HEK293 (cell line): ENCODE measurements around the gene CACNA2D4.

Experiments
- CTCF ChIA-PET: fragments of 350-600 bp; formaldehyde crosslinking; extraction: SDS; loops from one replicate; lab custom pipeline; 2021; ENCODE audit warnings: antibody characterized with exemption; lab: Yijun Ruan, JAX
- POLR2A ChIA-PET: fragments of 300-600 bp; formaldehyde crosslinking; extraction: SDS; loops from one replicate; lab custom pipeline; 2020; ENCODE audit warnings: antibody characterized with exemption, inconsistent platforms; lab: Yijun Ruan, JAX
- H3K27ac ChIP-seq: fragments of 200-500 bp; sonication (Bioruptor generic); 2 replicates; pipeline ENCODE4 v1.5.1; 2014; ENCODE audit warnings: low read depth, low read length, control low read depth, inconsistent platforms; ENCODE audit errors: extremely low read depth
- H3K36me3 ChIP-seq, 2 experiments: fragments of 200-500 bp in 1 of 2; sonication (Bioruptor generic) in 1 of 2; 1 replicate in 1 of 2; 2 replicates in 1 of 2; pipeline ENCODE4 v1.5.1; 2014 to 2017; ENCODE audit warnings: inconsistent platforms in 2 of 2, low read length in 2 of 2; ENCODE audit not compliant: control insufficient read depth in 2 of 2, insufficient read depth in 1 of 2
- H3K4me1 ChIP-seq: fragments of 200-500 bp; sonication (Bioruptor generic); 2 replicates; pipeline ENCODE4 v1.5.1; 2014; ENCODE audit warnings: mild to moderate bottlenecking, low read length, inconsistent platforms; ENCODE audit not compliant: control insufficient read depth, insufficient read depth
- H3K4me3 ChIP-seq: 2 replicates; pipeline ENCODE4 v1.5.1; 2011; ENCODE audit warnings: low read depth, mild to moderate bottlenecking, control low read depth, low read length, moderate library complexity
- H3K9me3 ChIP-seq: fragments of 200-500 bp; sonication (Bioruptor generic); 2 replicates; pipeline ENCODE4 v1.5.1; 2014; ENCODE audit warnings: low read depth, low read length, inconsistent platforms; ENCODE audit not compliant: control insufficient read depth, insufficient read depth
- BCL11A ChIP-seq: fragments of 450-650 bp; formaldehyde crosslinking; IDR thresholded peaks from 2 replicates; pipeline ENCODE4 v1.5.1; 2016; ENCODE audit warnings: low read depth, missing biosample characterization, missing genetic modification characterization
- HIC1 ChIP-seq: fragments of 450-650 bp; formaldehyde crosslinking; IDR thresholded peaks from 2 replicates; pipeline ENCODE4 v1.5.1; 2016; ENCODE audit warnings: missing biosample characterization, missing genetic modification characterization
- HOXD13 ChIP-seq: sonication (generic); formaldehyde crosslinking; IDR thresholded peaks from 2 replicates; pipeline ENCODE4 v1.8.0; 2022; ENCODE audit warnings: missing genetic modification reagents, borderline replicate concordance
- KLF10 ChIP-seq: fragments of 450-650 bp; IDR thresholded peaks from 2 replicates; pipeline ENCODE4 v1.5.1; 2018; ENCODE audit warnings: missing biosample characterization, mild to moderate bottlenecking, missing genetic modification characterization
- MYNN ChIP-seq: fragments of 450-650 bp; formaldehyde crosslinking; IDR thresholded peaks from 2 replicates; pipeline ENCODE4 v1.5.1; 2016; ENCODE audit warnings: missing biosample characterization, missing genetic modification characterization, borderline replicate concordance
- TCF7L2 ChIP-seq: IDR thresholded peaks from 2 replicates; pipeline ENCODE4 v1.6.1; 2011; ENCODE audit warnings: low read depth, mild to moderate bottlenecking, inconsistent platforms, low read length, moderate library complexity, borderline replicate concordance
- ZBTB8A ChIP-seq: fragments of 450-650 bp; formaldehyde crosslinking; IDR thresholded peaks from 2 replicates; pipeline ENCODE4 v1.5.1; 2016; ENCODE audit warnings: missing biosample characterization, missing genetic modification characterization
- ZNF112 ChIP-seq: fragments of 450-650 bp; formaldehyde crosslinking; IDR thresholded peaks from 2 replicates; pipeline ENCODE4 v1.5.0; 2017; ENCODE audit warnings: missing biosample characterization, missing genetic modification characterization
- ZNF121 ChIP-seq: fragments of 450-650 bp; formaldehyde crosslinking; IDR thresholded peaks from 2 replicates; pipeline ENCODE4 v1.5.1; 2016; ENCODE audit warnings: missing biosample characterization, missing genetic modification characterization
- ZNF157 ChIP-seq: fragments of 450-650 bp; formaldehyde crosslinking; IDR thresholded peaks from 2 replicates; pipeline ENCODE4 v1.5.1; 2016; ENCODE audit warnings: missing biosample characterization, missing genetic modification characterization
- ZNF341 ChIP-seq: fragments of 450-650 bp; formaldehyde crosslinking; IDR thresholded peaks from 2 replicates; pipeline ENCODE4; 2016; ENCODE audit warnings: low read depth, missing biosample characterization, missing genetic modification characterization
- ZNF350 ChIP-seq: fragments of 450-650 bp; formaldehyde crosslinking; IDR thresholded peaks from 2 replicates; pipeline ENCODE4 v1.5.0; 2017; ENCODE audit warnings: missing biosample characterization, mild to moderate bottlenecking, missing genetic modification characterization
- ZNF501 ChIP-seq: fragments of 450-650 bp; formaldehyde crosslinking; IDR thresholded peaks from 2 replicates; pipeline ENCODE4 v1.5.1; 2016; ENCODE audit warnings: missing biosample characterization, missing genetic modification characterization
- ZNF585B ChIP-seq: fragments of 450-650 bp; formaldehyde crosslinking; IDR thresholded peaks from 2 replicates; pipeline ENCODE4 v1.5.1; 2016; ENCODE audit warnings: missing biosample characterization, missing genetic modification characterization
- ZNF596 ChIP-seq: fragments of 450-650 bp; IDR thresholded peaks from 2 replicates; pipeline ENCODE4 v1.5.0; 2018; ENCODE audit warnings: missing biosample characterization, mild to moderate bottlenecking, missing genetic modification characterization, moderate library complexity
- ZNF629 ChIP-seq: fragments of 450-650 bp; formaldehyde crosslinking; IDR thresholded peaks from 2 replicates; pipeline ENCODE4 v1.5.1; 2017; ENCODE audit warnings: missing biosample characterization, missing genetic modification characterization
- ZNF639 ChIP-seq: fragments of 450-650 bp; formaldehyde crosslinking; IDR thresholded peaks from 2 replicates; pipeline ENCODE4 v1.5.1; 2016; ENCODE audit warnings: missing biosample characterization, missing genetic modification characterization
- ZNF843 ChIP-seq: fragments of 450-650 bp; formaldehyde crosslinking; IDR thresholded peaks from 2 replicates; pipeline ENCODE4 v1.5.1; 2016; ENCODE audit warnings: missing biosample characterization, missing genetic modification characterization
- TF ChIP-seq, protein P1 (sequence below): fragments of 450-650 bp; formaldehyde crosslinking; IDR thresholded peaks from 2 replicates; pipeline ENCODE4 v1.5.1; 2016; ENCODE audit warnings: missing biosample characterization, missing genetic modification characterization
- TF ChIP-seq, protein P2 (sequence below): IDR thresholded peaks from 2 replicates; pipeline ENCODE4 v1.6.1; 2011; ENCODE audit warnings: mild to moderate bottlenecking, low read depth, low read length, borderline replicate concordance

CACNA2D4 gene

DNA sequence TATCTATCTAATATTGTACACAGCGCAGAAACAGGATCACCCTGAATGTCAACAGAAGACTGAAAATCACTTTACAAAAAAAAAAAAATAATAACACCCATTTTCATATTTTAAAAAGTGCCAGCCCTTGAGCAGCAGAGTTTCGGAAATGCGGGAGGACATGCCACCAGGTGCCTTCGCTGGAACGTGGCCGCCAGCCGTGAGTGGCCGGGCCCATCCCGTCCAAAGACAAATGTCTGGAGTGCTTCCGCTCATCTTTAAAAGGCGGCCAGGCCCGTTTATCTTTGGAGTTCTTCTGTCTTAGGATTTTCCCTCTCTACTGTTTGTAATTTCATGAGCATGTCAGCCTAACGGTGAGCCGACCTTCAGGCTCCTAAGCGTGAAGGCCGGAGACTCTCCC lies 54.6 kb downstream of the CACNA2D4 start (continued):
- TF ChIP-seq, protein P1, sequence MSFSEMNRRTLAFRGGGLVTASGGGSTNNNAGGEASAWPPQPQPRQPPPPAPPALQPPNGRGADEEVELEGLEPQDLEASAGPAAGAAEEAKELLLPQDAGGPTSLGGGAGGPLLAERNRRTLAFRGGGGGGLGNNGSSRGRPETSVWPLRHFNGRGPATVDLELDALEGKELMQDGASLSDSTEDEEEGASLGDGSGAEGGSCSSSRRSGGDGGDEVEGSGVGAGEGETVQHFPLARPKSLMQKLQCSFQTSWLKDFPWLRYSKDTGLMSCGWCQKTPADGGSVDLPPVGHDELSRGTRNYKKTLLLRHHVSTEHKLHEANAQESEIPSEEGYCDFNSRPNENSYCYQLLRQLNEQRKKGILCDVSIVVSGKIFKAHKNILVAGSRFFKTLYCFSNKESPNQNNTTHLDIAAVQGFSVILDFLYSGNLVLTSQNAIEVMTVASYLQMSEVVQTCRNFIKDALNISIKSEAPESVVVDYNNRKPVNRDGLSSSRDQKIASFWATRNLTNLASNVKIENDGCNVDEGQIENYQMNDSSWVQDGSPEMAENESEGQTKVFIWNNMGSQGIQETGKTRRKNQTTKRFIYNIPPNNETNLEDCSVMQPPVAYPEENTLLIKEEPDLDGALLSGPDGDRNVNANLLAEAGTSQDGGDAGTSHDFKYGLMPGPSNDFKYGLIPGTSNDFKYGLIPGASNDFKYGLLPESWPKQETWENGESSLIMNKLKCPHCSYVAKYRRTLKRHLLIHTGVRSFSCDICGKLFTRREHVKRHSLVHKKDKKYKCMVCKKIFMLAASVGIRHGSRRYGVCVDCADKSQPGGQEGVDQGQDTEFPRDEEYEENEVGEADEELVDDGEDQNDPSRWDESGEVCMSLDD (tag by site-specific recombination): no peak
- TF ChIP-seq ZNF121: no peak
- TF ChIP-seq, all 188 proteins: peak for 0

DNA sequence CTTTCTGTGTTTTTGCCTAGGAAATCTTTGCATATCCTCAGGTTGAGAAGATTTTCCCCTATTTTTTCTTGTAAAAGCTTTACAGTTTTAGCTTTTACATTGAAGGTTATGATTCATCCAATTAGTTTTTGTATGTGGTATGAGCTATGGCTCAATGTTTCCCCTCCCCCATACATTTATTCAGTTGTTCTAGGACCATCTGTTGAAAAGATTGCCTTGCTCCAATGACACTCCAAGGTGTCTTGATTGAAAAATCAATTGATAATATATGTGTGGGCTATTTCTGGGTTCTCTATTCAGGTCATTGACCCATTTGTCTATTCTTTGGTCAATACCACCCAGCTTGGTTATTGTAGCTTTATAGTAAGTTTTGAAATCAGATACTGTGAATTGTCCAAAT lies 55.5 kb downstream of the CACNA2D4 start:
- no peak overlapping the region for H3K4me3 ChIP-seq
- ChIA-PET POLR2A (no interaction called here), CTCF (interaction anchor here (0.8 to 1.3 kb wide), 2 partner anchors 77 to 78 kb away, joined by 6 to 8 read pairs; no protein-coding TSS in a partner anchor)
- TF ChIP-seq ZNF157 (tag by site-specific recombination): no peak
- no peak for TF ChIP-seq KLF10
- no peak for TF ChIP-seq HOXD13 (CRISPR knock-in tag)
- no peak for TF ChIP-seq ZBTB8A (tag by site-specific recombination)
- TF ChIP-seq ZNF639 (tag by site-specific recombination): no peak
- no peak for TF ChIP-seq HIC1 (tag by site-specific recombination)
- TF ChIP-seq, protein P2, sequence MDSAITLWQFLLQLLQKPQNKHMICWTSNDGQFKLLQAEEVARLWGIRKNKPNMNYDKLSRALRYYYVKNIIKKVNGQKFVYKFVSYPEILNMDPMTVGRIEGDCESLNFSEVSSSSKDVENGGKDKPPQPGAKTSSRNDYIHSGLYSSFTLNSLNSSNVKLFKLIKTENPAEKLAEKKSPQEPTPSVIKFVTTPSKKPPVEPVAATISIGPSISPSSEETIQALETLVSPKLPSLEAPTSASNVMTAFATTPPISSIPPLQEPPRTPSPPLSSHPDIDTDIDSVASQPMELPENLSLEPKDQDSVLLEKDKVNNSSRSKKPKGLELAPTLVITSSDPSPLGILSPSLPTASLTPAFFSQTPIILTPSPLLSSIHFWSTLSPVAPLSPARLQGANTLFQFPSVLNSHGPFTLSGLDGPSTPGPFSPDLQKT: no peak
- no peak for TF ChIP-seq ZNF629 (tag by site-specific recombination)
- TF ChIP-seq BCL11A (tag by site-specific recombination): no peak
- no peak for TF ChIP-seq ZNF112 (tag by site-specific recombination)
- no peak for TF ChIP-seq MYNN (tag by site-specific recombination)
- no peak for TF ChIP-seq TCF7L2
- TF ChIP-seq ZNF585B (tag by site-specific recombination): no peak
- no peak for TF ChIP-seq ZNF501 (tag by site-specific recombination)
- no peak for TF ChIP-seq ZNF350 (tag by site-specific recombination)
- no peak for TF ChIP-seq ZNF843 (tag by site-specific recombination)
- no peak for TF ChIP-seq ZNF341 (tag by site-specific recombination)
- TF ChIP-seq ZNF596 (tag by site-specific recombination): no peak
- no peak overlapping the region for H3K27ac ChIP-seq
- H3K9me3 ChIP-seq: no peaks in the 10 kb centered on the region
- no peaks in the 10 kb centered on the region for H3K4me1 ChIP-seq
- H3K36me3 ChIP-seq: no peaks in the 10 kb centered on the region
